Right atrium auricular region (tissue), 2 donors: Measurements from ENCODE around the gene PDE9A. TPM values are rescaled to one million over a fixed set of nuclear protein-coding genes. Genes with fewer than 3 reads are reported as not detected.

Experiments
- DNase-seq: peaks from one replicate; pipeline ENCODE4 v3.0.0-alpha.2; 2019; ENCODE audit warnings: low spot score
- H3K27ac ChIP-seq, 2 donors: fragments of 200-600 bp; sonication (generic); 1 replicate in 1 of 2; 2 replicates in 1 of 2; pipeline ENCODE4 v1.5.1; 2016 to 2019
- H3K27me3 ChIP-seq, 2 donors: fragments of 200-600 bp; sonication (generic); one replicate each; pipeline versions ENCODE4 v1.5.1 to v1.6.0; 2017 to 2019
- H3K36me3 ChIP-seq: fragments of 200-600 bp; sonication (generic); one replicate; pipeline ENCODE4 v1.5.1; 2016
- H3K4me1 ChIP-seq, 2 donors: fragments of 200-600 bp; sonication (generic); one replicate each; pipeline versions ENCODE4 v1.5.1 to v1.6.0; 2017 to 2019
- H3K4me3 ChIP-seq, 2 donors: fragments of 200-600 bp; sonication (generic); 1 replicate in 1 of 2; 2 replicates in 1 of 2; pipeline ENCODE4 v1.5.1; 2017 to 2019; ENCODE audit warnings: mild to moderate bottlenecking in 1 of 2, moderate library complexity in 1 of 2
- H3K9me3 ChIP-seq, 2 donors: fragments of 200-600 bp; sonication (generic); one replicate each; pipeline ENCODE4 v1.5.1; 2019
- total RNA-seq, 2 donors: library from RNA; depleted of rRNA; stranded (reverse); fragments of >200 nt; gene quantifications; one replicate each; pipeline ENCODE4 v1.1.0, GENCODE V29; 2016
- TF ChIP-seq, protein P1 (sequence below), 2 donors: fragments of 200-600 bp; sonication (generic); IDR thresholded peaks; one replicate each; pipeline ENCODE4 v1.5.1; 2019; ENCODE audit warnings: antibody characterized with exemption in 2 of 2

Gene PDE9A
- total RNA-seq, 2 donors from 2014 or later = 1.1 to 2.0 TPM

DNA sequence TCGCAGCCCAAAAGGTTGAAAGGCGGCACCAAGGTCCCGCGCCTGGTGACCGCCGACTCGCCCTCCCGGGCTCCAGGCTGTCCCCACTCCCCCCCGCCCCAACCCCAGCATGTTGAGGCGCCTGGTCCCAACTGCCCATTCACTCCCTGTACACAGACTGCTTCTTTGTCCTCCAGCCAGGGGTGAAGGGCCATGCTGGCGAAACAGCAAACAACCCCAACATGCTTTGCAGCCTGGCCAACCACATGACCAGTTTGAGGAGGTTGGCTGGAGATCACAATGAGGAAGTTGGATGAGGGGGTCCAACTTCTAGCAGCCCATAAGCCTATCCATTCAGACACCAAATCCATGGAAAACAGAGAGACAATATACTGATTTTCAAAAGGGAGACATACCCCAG lies 13.5 kb downstream of the PDE9A start:
- no peak for DNase-seq
- no peak overlapping the region for H3K4me3 ChIP-seq
- no peaks in the 10 kb centered on the region for H3K27me3 ChIP-seq
- peaks cover 0 to 18% of the 10 kb centered on the region in 2 donors for H3K4me1 ChIP-seq
- H3K27ac ChIP-seq = no peak overlapping the region
- no peaks in the 10 kb centered on the region for H3K9me3 ChIP-seq
- TF ChIP-seq, protein P1, sequence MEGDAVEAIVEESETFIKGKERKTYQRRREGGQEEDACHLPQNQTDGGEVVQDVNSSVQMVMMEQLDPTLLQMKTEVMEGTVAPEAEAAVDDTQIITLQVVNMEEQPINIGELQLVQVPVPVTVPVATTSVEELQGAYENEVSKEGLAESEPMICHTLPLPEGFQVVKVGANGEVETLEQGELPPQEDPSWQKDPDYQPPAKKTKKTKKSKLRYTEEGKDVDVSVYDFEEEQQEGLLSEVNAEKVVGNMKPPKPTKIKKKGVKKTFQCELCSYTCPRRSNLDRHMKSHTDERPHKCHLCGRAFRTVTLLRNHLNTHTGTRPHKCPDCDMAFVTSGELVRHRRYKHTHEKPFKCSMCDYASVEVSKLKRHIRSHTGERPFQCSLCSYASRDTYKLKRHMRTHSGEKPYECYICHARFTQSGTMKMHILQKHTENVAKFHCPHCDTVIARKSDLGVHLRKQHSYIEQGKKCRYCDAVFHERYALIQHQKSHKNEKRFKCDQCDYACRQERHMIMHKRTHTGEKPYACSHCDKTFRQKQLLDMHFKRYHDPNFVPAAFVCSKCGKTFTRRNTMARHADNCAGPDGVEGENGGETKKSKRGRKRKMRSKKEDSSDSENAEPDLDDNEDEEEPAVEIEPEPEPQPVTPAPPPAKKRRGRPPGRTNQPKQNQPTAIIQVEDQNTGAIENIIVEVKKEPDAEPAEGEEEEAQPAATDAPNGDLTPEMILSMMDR (IDR thresholded peaks at IDR 0.05) = no peak
- no peaks in the 10 kb centered on the region for H3K36me3 ChIP-seq

DNA sequence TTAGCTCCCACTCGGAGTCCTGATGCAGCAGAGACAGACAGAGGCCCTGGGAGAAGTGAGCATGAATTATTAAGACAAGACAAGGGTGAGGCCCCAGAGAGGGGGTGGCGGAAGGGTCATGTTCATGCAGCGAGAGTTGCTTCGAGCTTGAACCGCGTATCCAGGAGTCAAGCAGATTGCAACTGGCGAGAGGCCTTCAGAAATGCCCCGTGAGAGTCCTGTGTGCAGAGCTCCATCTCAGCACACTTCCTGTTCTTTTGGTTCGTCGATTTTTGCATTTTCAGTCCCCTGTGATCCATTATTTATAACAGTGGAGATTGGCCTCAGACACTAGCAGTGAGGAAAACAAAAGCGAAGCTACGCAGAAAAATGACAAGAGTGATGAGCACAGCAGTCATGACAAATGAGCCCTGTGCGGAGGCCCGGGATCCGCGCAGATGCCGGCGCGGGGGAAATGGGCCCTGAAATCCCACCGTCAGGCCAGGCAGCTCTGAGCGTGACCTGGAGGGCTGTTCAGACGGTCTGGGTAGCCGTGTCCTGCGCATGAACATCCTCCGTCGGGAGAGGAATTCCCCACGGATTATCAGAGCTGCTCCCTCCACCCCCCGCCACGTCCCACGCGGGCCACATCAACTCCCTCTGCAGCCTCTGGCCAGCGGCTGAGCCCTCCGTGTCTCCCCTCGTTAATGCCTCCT lies 15.0 kb downstream of the PDE9A start:
- TF ChIP-seq, protein P1 (IDR thresholded peaks at IDR 0.05) = no peak
- Histone ChIP-seq H3K9me3 (no peaks in the 10 kb centered on the region), H3K4me3 (peak overlapping the region in 1 of 2 donors; percentile 18), H3K4me1 (peaks cover 0 to 18% of the 10 kb centered on the region in 2 donors), H3K27ac (peak overlapping the region in 1 of 2 donors; percentile 3), H3K27me3 (no peaks in the 10 kb centered on the region), H3K36me3 (no peaks in the 10 kb centered on the region)
- no peak for DNase-seq

GRCh38 chr21:42669041-42669440 lies 15.6 kb downstream of the PDE9A start:
- H3K9me3 ChIP-seq = no peaks in the 10 kb centered on the region
- H3K4me3 ChIP-seq = peak overlapping the region in 1 of 2 donors; percentile 18
- no peaks in the 10 kb centered on the region for H3K36me3 ChIP-seq
- H3K27me3 ChIP-seq = no peaks in the 10 kb centered on the region
- peaks cover 0 to 20% of the 10 kb centered on the region in 2 donors for H3K4me1 ChIP-seq
- no peak for DNase-seq
- peak overlapping the region in 1 of 2 donors; percentile 3 for H3K27ac ChIP-seq
- TF ChIP-seq, protein P1 (IDR thresholded peaks at IDR 0.05) = peak in 1 of 2 donors; percentile 36

DNA sequence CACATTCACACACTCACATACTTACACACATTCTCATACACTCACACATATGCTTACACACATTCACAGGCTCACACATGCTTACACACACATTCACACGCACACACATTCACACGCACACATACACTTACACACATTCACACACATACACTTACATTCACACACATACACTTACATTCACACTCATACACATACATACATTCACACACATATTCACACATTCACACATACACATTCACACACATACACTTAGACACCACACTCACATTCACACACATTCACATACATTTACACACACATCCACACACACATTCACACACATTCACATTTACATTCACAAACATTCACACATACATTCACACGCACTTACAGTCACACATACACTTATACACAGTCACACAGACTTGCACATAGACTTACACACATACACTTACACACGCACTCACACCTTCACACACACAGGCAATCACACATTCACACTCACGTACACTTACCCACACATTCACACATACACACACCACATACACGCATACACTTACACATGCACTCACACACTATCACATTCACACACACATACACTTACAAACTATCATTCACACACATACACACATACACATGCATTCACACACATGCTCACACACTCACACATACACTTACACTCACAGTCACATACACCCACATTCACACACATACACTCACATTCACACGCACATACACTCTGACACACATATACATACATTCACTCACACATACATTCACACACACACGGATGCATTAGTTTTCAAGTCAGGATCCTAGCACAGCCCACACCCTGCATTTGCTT lies 16.8 kb downstream of the PDE9A start:
- TF ChIP-seq, protein P1 (IDR thresholded peaks at IDR 0.05) = no peak
- H3K27me3 ChIP-seq = no peaks in the 10 kb centered on the region
- H3K9me3 ChIP-seq = no peaks in the 10 kb centered on the region
- no peak overlapping the region for H3K27ac ChIP-seq
- H3K4me3 ChIP-seq = no peak overlapping the region
- no peak for DNase-seq
- no peaks in the 10 kb centered on the region for H3K36me3 ChIP-seq
- H3K4me1 ChIP-seq = peaks cover 0 to 24% of the 10 kb centered on the region in 2 donors

GRCh38 chr21:42670884-42671283 lies 17.5 kb downstream of the PDE9A start:
- no peak overlapping the region for H3K4me3 ChIP-seq
- H3K4me1 ChIP-seq = peaks cover 0 to 20% of the 10 kb centered on the region in 2 donors
- DNase-seq = no peak
- H3K27ac ChIP-seq = no peak overlapping the region
- H3K36me3 ChIP-seq = no peaks in the 10 kb centered on the region
- no peaks in the 10 kb centered on the region for H3K9me3 ChIP-seq
- no peaks in the 10 kb centered on the region for H3K27me3 ChIP-seq
- TF ChIP-seq, protein P1 (IDR thresholded peaks at IDR 0.05) = no peak
